Measurements from ENCODE around the gene RREB1.

RREB1 gene

DNA sequence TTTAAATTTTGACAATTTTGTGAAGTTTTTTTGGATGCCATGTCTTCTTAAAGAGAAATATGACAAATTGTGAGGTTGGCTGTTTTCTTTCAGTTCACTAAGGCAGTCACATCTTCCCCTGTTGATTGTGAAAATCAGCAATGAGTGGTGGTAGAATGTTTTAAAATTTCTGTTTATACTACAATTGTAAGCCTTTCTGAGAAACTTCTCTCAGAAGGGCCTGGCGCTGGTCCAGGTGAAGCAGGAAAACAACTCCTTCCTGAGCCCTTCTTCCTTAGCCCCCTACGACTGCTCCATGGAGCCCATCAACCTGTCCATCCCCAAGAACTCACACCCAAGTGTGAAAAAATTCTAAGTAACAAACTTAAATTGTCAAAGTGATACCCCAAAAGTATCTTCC lies 124.6 kb downstream of the RREB1 start:
- no peak for DNase-seq (ENCODE audit: low read depth, low spot score)
- TF ChIP-seq, protein P1, sequence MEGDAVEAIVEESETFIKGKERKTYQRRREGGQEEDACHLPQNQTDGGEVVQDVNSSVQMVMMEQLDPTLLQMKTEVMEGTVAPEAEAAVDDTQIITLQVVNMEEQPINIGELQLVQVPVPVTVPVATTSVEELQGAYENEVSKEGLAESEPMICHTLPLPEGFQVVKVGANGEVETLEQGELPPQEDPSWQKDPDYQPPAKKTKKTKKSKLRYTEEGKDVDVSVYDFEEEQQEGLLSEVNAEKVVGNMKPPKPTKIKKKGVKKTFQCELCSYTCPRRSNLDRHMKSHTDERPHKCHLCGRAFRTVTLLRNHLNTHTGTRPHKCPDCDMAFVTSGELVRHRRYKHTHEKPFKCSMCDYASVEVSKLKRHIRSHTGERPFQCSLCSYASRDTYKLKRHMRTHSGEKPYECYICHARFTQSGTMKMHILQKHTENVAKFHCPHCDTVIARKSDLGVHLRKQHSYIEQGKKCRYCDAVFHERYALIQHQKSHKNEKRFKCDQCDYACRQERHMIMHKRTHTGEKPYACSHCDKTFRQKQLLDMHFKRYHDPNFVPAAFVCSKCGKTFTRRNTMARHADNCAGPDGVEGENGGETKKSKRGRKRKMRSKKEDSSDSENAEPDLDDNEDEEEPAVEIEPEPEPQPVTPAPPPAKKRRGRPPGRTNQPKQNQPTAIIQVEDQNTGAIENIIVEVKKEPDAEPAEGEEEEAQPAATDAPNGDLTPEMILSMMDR (IDR thresholded peaks at IDR 0.05; ENCODE audit: insufficient read depth, low read length, missing control alignments) = no peak
- H3K4me3 ChIP-seq (ENCODE audit: low read depth, low read length) = no peak overlapping the region
- POLR2A ChIA-PET = no interaction called here
- CTCF ChIA-PET = interaction anchor here (1.1 to 1.4 kb wide), 2 partner anchors 11 to 514 kb away, joined by 4 to 6 read pairs; no protein-coding TSS in a partner anchor

DNA sequence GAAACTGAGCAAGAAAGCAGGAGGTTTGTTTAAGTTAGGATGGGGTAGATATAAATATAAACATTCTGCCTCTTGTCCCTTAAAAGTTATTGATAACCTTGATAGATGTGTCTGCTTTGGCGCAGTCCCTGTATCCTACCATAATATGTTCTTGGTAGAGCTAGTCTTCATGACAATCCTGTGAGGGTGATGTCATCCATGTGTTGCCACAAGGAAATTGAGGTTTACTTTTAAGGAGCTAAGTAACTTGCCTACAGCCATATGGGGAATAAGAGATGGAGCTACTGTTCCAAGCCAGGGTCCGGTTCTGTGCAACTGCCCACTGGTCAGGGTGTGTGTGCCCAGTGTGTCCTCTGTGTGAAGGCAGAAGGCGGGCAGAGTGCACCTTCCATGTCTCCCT lies 126.8 kb downstream of the RREB1 start:
- no peak for DNase-seq (ENCODE audit: low read depth, low spot score)
- TF ChIP-seq, protein P1 (IDR thresholded peaks at IDR 0.05; ENCODE audit: insufficient read depth, low read length, missing control alignments) = no peak
- ChIA-PET POLR2A (no interaction called here), CTCF (interaction anchor here (0.7 to 3.3 kb wide), 6 partner anchors 9 to 538 kb away, joined by 3 to 39 read pairs (median 4); no protein-coding TSS in a partner anchor)
- no peak overlapping the region for H3K4me3 ChIP-seq (ENCODE audit: low read depth, low read length)

DNA sequence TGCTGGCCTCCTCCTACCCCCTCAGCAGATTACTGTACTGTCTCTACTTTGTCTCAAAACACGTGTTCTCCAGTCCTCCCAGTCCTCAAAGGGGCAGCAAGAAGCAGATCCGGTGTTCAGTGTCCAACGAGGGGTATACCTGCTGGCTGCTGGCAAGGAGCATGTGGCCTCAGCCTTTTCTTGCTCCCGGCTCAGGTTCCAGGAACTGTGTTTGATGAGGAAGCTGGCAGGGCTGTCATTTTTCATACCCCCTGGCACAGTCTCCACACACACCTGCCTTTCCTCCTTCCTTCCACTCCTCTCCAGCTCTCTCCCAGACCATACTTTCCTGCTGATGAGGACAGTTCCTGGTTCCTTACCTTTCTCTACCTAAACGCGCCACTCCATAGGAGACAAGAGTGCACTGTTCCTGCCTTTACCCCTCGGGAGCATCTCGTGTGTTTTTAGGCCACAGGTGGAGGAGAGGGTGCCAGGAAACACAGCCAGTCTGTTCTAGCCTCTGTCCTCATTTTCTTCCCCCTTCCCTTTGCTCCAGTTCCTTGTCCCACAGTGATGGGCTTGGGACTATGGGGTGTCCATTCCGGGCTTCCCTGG lies 128.0 kb downstream of the RREB1 start:
- CTCF ChIA-PET = interaction anchor here (1.4 to 3.3 kb wide), 5 partner anchors 7 to 558 kb away, joined by 3 to 39 read pairs (median 4); no protein-coding TSS in a partner anchor

DNA sequence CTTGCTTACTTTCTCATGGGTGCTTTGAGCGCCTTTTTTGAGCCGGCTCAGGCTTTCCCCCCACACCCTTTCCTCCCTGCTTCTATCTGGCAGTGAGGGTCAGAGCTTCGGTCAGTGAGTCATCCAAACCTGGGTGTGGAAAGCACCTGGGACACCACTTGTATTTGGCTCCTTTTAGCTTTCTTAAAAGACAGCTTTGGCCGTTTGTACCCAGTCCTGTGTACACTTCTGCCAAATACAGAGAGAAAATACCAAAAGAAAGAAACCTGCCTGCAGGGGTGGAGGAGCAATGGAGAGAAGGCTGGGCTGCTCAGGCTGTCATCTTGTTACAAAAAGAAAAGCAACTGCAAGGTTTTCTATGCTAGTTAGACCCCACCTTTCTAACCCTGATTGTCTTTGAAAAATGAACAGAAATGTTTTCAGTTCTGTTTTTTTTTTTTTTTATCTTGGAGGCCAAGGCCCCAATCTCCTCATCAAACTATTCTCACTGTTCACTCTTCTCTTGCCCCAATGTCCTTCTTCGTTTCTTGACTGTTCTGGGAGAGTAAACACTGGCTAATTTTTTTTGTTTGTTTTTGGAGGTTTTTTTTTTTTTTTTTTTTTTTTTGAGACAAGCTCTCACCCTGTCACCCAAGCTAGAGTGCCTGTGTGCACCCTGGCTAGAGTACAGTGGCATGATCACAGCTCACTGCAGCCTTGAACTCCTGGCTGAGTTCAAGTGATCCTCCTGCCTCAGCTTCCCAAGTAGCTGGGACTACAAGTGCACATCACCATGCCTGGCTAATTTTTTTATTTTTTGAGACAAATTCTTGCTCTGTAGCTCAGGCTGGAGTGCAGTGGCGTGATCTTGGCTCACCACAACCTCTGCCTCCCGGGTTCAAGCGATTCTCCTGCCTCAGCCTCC lies 128.8 kb downstream of the RREB1 start:
- ChIA-PET POLR2A (no interaction called here), CTCF (interaction anchor here (1.1 to 3.8 kb wide), 6 partner anchors 7 to 559 kb away, joined by 3 to 39 read pairs (median 4); no protein-coding TSS in a partner anchor)
- H3K4me3 ChIP-seq (ENCODE audit: low read depth, low read length) = no peak overlapping the region
- TF ChIP-seq, protein P1 (IDR thresholded peaks at IDR 0.05; ENCODE audit: insufficient read depth, low read length, missing control alignments) = no peak
- no peak for DNase-seq (ENCODE audit: low read depth, low spot score)

More for the DNA sequence above, 128.0 kb downstream of the RREB1 start:
- POLR2A ChIA-PET = no interaction called here
- TF ChIP-seq, protein P1 (IDR thresholded peaks at IDR 0.05; ENCODE audit: insufficient read depth, low read length, missing control alignments) = no peak
- no peak overlapping the region for H3K4me3 ChIP-seq (ENCODE audit: low read depth, low read length)
- no peak for DNase-seq (ENCODE audit: low read depth, low spot score)

DNA sequence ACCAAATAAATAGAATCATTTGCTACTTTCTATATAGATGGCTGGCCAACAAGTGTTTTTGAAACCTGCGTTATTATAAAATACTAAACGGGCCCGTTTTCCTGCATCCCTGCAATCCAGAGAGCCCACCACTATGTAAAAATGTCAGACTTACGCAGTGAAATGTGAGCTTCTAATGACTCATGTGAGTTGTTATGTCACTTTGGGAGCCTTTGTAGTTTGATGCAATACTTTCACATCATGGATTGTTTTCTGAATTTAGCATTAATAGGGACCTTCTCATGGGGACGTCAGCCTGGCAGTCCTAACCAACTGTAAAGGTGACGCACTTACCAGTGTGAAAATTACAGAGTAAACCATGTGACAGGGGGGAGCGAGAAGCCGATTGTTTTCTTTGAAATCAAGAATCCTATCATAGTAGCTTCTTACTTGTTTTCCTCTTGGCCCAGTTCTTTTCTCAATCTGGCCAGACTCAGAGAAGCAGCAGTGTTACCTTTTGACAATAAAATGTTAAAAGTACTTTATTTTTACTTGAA lies 130.0 kb downstream of the RREB1 start:
- ChIA-PET CTCF (interaction anchor here (0.6 to 3.8 kb wide), 13 partner anchors 19 to 561 kb away, joined by 3 to 28 read pairs (median 3); no protein-coding TSS in a partner anchor), POLR2A (no interaction called here)
- H3K4me3 ChIP-seq (ENCODE audit: low read depth, low read length) = no peak overlapping the region
- TF ChIP-seq, protein P1 (IDR thresholded peaks at IDR 0.05; ENCODE audit: insufficient read depth, low read length, missing control alignments) = no peak
- DNase-seq (ENCODE audit: low read depth, low spot score) = no peak

DNA sequence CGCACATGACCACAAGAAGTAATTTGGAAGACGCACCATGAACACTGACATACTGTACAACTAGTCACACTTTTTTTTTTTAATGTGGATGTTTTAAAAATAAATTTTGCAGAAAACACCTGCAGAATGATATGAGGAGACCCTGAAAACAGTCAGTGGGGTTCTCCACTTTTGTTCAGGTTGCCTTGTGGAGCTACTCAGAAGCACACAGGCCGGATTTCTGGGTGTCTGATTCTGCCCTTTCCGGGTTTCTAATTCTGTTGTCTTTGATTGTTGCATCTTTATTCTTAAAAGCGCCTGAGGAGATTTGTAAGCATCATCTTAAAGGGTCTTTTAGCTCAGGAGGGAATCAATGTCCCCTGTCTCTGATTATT lies 130.8 kb downstream of the RREB1 start:
- no peak overlapping the region for H3K4me3 ChIP-seq (ENCODE audit: low read depth, low read length)
- ChIA-PET POLR2A (no interaction called here), CTCF (interaction anchor here (0.6 to 3.8 kb wide), 27 partner anchors 12 to 562 kb away, joined by 3 to 28 read pairs (median 3); no protein-coding TSS in a partner anchor)
- DNase-seq (ENCODE audit: low read depth, low spot score) = no peak
- TF ChIP-seq, protein P1 (IDR thresholded peaks at IDR 0.05; ENCODE audit: insufficient read depth, low read length, missing control alignments) = no peak

All from AG04449 (cell line).